Liver (tissue), 9 donors: ENCODE data around the gene TLR9. TPM values are rescaled to one million over a fixed set of nuclear protein-coding genes. Genes with fewer than 3 reads are reported as not detected.
A peak's percentile ranks its signal among the peaks of the same experiment; 100 is the strongest.

Experiments
- DNase-seq: peaks from one replicate; pipeline ENCODE4 v3.0.0-alpha.2; 2017; ENCODE audit warnings: low spot score
- H3K27ac ChIP-seq, 2 donors: one replicate each; pipeline ENCODE4 v1.7.0; 2013; ENCODE audit warnings: inconsistent platforms in 2 of 2, low read length in 2 of 2, control low read depth in 1 of 2, low read depth in 1 of 2, mild to moderate bottlenecking in 1 of 2
- H3K27me3 ChIP-seq, 4 donors: one replicate each; pipeline versions ENCODE4 v1.6.1 to v1.7.0; 2013; ENCODE audit warnings: low read length in 3 of 4, inconsistent platforms in 1 of 4, mild to moderate bottlenecking in 1 of 4, moderate library complexity in 1 of 4; ENCODE audit not compliant: control insufficient read depth in 4 of 4, insufficient read depth in 4 of 4
- H3K36me3 ChIP-seq, 4 donors: one replicate each; pipeline versions ENCODE4 v1.6.1 to v1.7.0; 2013; ENCODE audit warnings: low read length in 3 of 4, mild to moderate bottlenecking in 3 of 4, low read depth in 1 of 4, moderate library complexity in 1 of 4; ENCODE audit not compliant: control insufficient read depth in 4 of 4, insufficient read depth in 3 of 4
- H3K4me1 ChIP-seq, 4 donors: one replicate each; pipeline versions ENCODE4 v1.6.1 to v1.7.0; 2013; ENCODE audit warnings: low read length in 3 of 4, mild to moderate bottlenecking in 3 of 4, moderate library complexity in 1 of 4; ENCODE audit not compliant: control insufficient read depth in 4 of 4, insufficient read depth in 4 of 4
- H3K4me3 ChIP-seq, 3 donors: one replicate each; pipeline versions ENCODE4 v1.6.1 to v1.7.0; 2013; ENCODE audit warnings: low read length in 3 of 3, control low read depth in 1 of 3, low read depth in 1 of 3, mild to moderate bottlenecking in 1 of 3
- H3K9ac ChIP-seq, 2 donors: one replicate each; pipeline ENCODE4 v1.7.0; 2013; ENCODE audit warnings: low read length in 2 of 2, mild to moderate bottlenecking in 2 of 2, moderate library complexity in 2 of 2, control low read depth in 1 of 2, low read depth in 1 of 2
- H3K9me3 ChIP-seq, 4 donors: one replicate each; pipeline versions ENCODE4 v1.6.1 to v1.7.0; 2013; ENCODE audit warnings: low read length in 3 of 4; ENCODE audit not compliant: control insufficient read depth in 4 of 4
- CTCF ChIP-seq: fragments of 150-350 bp; IDR thresholded peaks from 2 replicates; pipeline ENCODE4 v1.5.1; 2017; ENCODE audit warnings: improper control_type of control experiment, low read depth, low read length; ENCODE audit not compliant: missing input control
- EGR1 ChIP-seq, 2 donors: IDR thresholded peaks; 2 replicates each; pipeline ENCODE4 v1.6.1; 2016 to 2018; ENCODE audit warnings: antibody characterized with exemption in 2 of 2, low read depth in 2 of 2
- FOXA2 ChIP-seq: IDR thresholded peaks from 2 replicates; pipeline ENCODE4 v1.6.1; 2016; ENCODE audit warnings: antibody characterized with exemption
- GABPA ChIP-seq, 2 donors: IDR thresholded peaks in 1 of 2; conservative IDR thresholded peaks in 1 of 2; 2 replicates each; pipeline ENCODE4 v1.6.1; 2016; ENCODE audit warnings: antibody characterized with exemption in 2 of 2, mild to moderate bottlenecking in 1 of 2, moderate library complexity in 1 of 2
- HNF4A ChIP-seq, 2 donors: conservative IDR thresholded peaks; 2 replicates each; pipeline ENCODE4 v1.6.1; 2016; ENCODE audit warnings: antibody characterized with exemption in 2 of 2, mild to moderate bottlenecking in 2 of 2
- JUND ChIP-seq, 2 donors: IDR thresholded peaks; 2 replicates each; pipeline ENCODE4 v1.6.1; 2016; ENCODE audit warnings: antibody characterized with exemption in 2 of 2
- MAX ChIP-seq: IDR thresholded peaks from 2 replicates; pipeline ENCODE4 v1.6.1; 2016; ENCODE audit warnings: antibody characterized with exemption
- NR2F2 ChIP-seq: IDR thresholded peaks from 2 replicates; pipeline ENCODE4 v1.6.1; 2016; ENCODE audit warnings: antibody characterized with exemption
- RXRA ChIP-seq, 2 donors: IDR thresholded peaks; 2 replicates each; pipeline ENCODE4 v1.6.1; 2017 to 2018; ENCODE audit warnings: antibody characterized with exemption in 2 of 2, mild to moderate bottlenecking in 1 of 2
- YY1 ChIP-seq: IDR thresholded peaks from 2 replicates; pipeline ENCODE4 v1.6.1; 2016; ENCODE audit warnings: antibody characterized with exemption, mild to moderate bottlenecking
- WGBS: extraction: QIAGEN DNeasy Blood & Tissue Kit; methylation state at CpG from one replicate; pipeline ENCODE4 v1.1.7; 2013; 5-methylcytosine and 5-hydroxymethylcytosine counted together
- polyA plus RNA-seq, 2 donors: library from polyadenylated mRNA; stranded (reverse) in 1 of 2; unstranded in 1 of 2; fragments of 200-250 nt in 1 of 2; fragments of >200 nt in 1 of 2; fragmentation: Nextera tagmentation in 1 of 2; extraction: Ambion mirVana in 1 of 2; gene quantifications; one replicate each; pipeline versions ENCODE4 v1.2.1 to v1.2.3, GENCODE V29; 2013 to 2015
- total RNA-seq, 2 donors: library from RNA; depleted of rRNA; stranded (reverse); fragments of >200 nt; gene quantifications; one replicate each; pipeline ENCODE4 v1.2.3, GENCODE V29; 2014
- TF ChIP-seq, protein P1 (sequence below): IDR thresholded peaks from 2 replicates; pipeline ENCODE4 v1.6.1; 2016; ENCODE audit warnings: antibody characterized with exemption
- TF ChIP-seq, protein P2 (sequence below): IDR thresholded peaks from 2 replicates; pipeline ENCODE4 v1.6.1; 2016; ENCODE audit warnings: antibody characterized with exemption, mild to moderate bottlenecking
- donor health status: healthy.
- donor health status: healthy.
- donor health status: healthy.
- donor health status: healthy.
- donor health status: healthy.

The TLR9 gene
- total and polyA plus RNA-seq, 4 donors, result 0.02 TPM; not detected in 3

DNA sequence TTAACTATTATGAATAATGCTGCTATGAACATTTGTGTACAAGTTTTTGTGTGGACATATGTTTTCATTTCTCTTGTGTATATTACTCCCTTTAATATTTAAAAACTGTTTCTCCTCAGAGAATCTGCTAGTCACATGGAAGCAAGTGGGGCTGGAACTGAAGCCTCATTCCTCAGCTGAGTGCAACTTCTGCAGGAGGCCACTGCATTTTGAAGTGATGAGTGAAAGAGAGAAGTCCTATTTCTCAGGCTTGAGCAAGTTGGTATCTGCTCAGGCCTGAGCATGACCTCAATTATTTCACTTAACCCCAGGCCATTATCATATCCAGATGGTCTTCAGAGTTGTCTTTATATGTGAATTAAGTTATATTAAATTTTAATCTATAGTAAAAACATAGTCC, 11.5 kb downstream of the TLR9 start:
- Histone ChIP-seq H3K27ac (no peak overlapping the region), H3K9me3 (no peaks in the 10 kb centered on the region)

DNA sequence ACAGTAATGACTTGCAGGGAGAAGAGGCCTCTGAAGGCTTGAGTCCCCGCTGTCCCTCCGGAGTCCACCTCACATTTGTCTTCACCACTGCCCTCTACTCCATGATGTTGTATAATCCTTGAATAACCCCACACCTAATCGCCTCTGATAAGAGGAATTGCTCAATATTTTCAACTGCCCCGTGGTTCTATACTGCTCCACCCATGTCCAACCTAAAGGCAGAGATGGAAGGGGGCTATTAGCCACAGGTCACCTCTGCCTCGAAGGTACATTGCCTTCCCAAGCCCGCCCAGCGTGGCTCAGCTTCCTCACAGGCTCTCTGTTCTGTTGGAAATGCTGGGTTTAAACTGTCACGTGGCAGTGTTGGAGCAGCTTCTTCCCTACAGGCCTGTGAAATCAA, 12.4 kb downstream of the TLR9 start:
- Histone ChIP-seq H3K27ac (peak overlapping the region; percentile 5 to 23), H3K9me3 (no peaks in the 10 kb centered on the region), H3K36me3 (peaks cover 19 to 64% (median 58%) of the 10 kb centered on the region in 4 donors), H3K9ac (no peak overlapping the region), H3K27me3 (no peaks in the 10 kb centered on the region), H3K4me3 (no peak overlapping the region), H3K4me1 (peaks cover 3 to 66% (median 41%) of the 10 kb centered on the region in 4 donors)
- 58% methylated on average over 8 of the region's 8 CpGs for WGBS
- no peak for DNase-seq
- TF ChIP-seq MAX (no peak), HNF4A (conservative IDR thresholded peaks at IDR 0.05) (no peak), FOXA2 (no peak), EGR1 (IDR thresholded peaks at IDR 0.05; ENCODE audit: low read depth in 2 of 2) (no peak), NR2F2 (no peak), RXRA (IDR thresholded peaks at IDR 0.05) (peak in 1 of 2 donors; percentile 23)
- TF ChIP-seq, protein P1, sequence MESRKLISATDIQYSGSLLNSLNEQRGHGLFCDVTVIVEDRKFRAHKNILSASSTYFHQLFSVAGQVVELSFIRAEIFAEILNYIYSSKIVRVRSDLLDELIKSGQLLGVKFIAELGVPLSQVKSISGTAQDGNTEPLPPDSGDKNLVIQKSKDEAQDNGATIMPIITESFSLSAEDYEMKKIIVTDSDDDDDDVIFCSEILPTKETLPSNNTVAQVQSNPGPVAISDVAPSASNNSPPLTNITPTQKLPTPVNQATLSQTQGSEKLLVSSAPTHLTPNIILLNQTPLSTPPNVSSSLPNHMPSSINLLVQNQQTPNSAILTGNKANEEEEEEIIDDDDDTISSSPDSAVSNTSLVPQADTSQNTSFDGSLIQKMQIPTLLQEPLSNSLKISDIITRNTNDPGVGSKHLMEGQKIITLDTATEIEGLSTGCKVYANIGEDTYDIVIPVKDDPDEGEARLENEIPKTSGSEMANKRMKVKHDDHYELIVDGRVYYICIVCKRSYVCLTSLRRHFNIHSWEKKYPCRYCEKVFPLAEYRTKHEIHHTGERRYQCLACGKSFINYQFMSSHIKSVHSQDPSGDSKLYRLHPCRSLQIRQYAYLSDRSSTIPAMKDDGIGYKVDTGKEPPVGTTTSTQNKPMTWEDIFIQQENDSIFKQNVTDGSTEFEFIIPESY, result no peak

More for the DNA sequence above, 11.5 kb downstream of the TLR9 start:
- Histone ChIP-seq H3K9ac (no peak overlapping the region), H3K36me3 (peaks cover 19 to 55% (median 49%) of the 10 kb centered on the region in 4 donors), H3K4me3 (no peak overlapping the region), H3K27me3 (no peaks in the 10 kb centered on the region), H3K4me1 (peaks cover 3 to 59% (median 35%) of the 10 kb centered on the region in 4 donors)
- no peak for DNase-seq
- TF ChIP-seq CTCF, result no peak
- no peak for TF ChIP-seq YY1
- no peak for TF ChIP-seq JUND (IDR thresholded peaks at IDR 0.05)
- TF ChIP-seq, protein P1, result no peak
- TF ChIP-seq GABPA (IDR thresholded peaks at IDR 0.05 in 1 of 2, conservative IDR thresholded peaks at IDR 0.05 in 1 of 2), result no peak

DNA sequence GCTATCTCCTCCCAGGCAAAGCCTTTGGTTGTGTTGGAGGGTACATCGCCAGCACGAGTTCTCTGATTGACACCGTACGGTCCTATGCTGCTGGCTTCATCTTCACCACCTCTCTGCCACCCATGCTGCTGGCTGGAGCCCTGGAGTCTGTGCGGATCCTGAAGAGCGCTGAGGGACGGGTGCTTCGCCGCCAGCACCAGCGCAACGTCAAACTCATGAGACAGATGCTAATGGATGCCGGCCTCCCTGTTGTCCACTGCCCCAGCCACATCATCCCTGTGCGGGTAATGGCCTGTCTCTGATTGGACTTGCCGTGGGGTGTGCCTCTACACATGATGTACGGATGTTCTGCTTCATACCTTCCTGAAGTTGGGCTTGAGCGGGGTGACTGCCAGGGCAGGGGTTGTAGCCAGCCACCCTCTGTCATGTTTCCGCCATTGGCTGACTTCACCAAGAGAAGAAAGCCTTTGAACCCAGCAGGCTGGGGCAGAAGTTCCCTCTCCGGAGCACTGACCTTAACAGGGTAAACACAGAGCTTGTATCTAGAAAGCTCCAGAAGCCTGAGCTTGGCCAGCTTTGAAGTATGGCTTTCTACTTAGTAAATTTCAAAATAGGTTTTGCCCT, 14.1 kb downstream of the TLR9 start:
- Histone ChIP-seq H3K4me3 (no peak overlapping the region), H3K4me1 (peaks cover 3 to 61% (median 44%) of the 10 kb centered on the region in 4 donors), H3K27ac (peak overlapping the region; percentile 85 to 96), H3K27me3 (no peaks in the 10 kb centered on the region), H3K9ac (peak overlapping the region in 1 of 2 donors; percentile 73), H3K36me3 (peaks cover 19 to 77% (median 68%) of the 10 kb centered on the region in 4 donors), H3K9me3 (no peaks in the 10 kb centered on the region)
- no peak for DNase-seq
- WGBS, result 35% methylated on average over 18 of the region's 18 CpGs
- TF ChIP-seq CTCF, result no peak
- TF ChIP-seq, protein P2, sequence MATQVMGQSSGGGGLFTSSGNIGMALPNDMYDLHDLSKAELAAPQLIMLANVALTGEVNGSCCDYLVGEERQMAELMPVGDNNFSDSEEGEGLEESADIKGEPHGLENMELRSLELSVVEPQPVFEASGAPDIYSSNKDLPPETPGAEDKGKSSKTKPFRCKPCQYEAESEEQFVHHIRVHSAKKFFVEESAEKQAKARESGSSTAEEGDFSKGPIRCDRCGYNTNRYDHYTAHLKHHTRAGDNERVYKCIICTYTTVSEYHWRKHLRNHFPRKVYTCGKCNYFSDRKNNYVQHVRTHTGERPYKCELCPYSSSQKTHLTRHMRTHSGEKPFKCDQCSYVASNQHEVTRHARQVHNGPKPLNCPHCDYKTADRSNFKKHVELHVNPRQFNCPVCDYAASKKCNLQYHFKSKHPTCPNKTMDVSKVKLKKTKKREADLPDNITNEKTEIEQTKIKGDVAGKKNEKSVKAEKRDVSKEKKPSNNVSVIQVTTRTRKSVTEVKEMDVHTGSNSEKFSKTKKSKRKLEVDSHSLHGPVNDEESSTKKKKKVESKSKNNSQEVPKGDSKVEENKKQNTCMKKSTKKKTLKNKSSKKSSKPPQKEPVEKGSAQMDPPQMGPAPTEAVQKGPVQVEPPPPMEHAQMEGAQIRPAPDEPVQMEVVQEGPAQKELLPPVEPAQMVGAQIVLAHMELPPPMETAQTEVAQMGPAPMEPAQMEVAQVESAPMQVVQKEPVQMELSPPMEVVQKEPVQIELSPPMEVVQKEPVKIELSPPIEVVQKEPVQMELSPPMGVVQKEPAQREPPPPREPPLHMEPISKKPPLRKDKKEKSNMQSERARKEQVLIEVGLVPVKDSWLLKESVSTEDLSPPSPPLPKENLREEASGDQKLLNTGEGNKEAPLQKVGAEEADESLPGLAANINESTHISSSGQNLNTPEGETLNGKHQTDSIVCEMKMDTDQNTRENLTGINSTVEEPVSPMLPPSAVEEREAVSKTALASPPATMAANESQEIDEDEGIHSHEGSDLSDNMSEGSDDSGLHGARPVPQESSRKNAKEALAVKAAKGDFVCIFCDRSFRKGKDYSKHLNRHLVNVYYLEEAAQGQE, result peak; percentile 45
